ENCODE results near the gene EPHA3.
A peak's percentile ranks its signal among the peaks of the same experiment; 100 is the strongest.

Gene EPHA3

DNA sequence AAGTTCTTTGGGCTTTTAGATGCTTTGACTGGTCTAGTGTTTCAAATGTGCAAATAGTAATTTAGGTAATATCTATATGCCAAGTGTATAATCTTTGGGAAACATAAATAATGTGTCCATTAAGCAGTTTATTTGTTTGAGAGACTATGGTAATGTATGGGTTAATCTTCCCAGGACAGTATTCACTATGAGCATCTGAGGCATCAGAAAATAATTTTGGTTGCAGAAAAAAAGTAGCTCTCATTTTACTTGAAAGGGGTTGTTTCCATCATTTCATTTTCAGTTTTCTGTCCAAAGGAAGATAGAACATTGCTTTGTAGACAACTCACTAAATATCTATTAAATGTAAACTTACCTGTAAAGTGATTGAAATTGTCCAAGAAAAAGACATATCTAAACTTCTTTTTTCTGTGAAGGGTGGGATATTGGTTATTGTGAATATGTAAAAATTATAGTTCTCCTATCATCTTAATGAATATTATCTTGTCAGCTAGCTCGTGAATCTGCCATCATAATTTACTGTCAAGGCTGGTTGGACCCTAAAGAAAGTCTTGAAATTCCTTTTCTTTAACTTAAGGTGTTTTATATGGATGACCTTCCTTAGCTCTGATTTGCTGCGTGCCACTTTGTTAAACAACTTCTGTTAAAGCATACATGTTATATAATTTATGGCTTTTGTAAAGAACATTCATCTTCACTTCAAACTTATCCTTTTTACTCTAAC is 108.8 kb downstream of the EPHA3 start:
- no peak overlapping the region for H3K4me3 ChIP-seq (ENCODE audit: low read length)
- no peak for DNase-seq (ENCODE audit: low read depth, low spot score)

DNA sequence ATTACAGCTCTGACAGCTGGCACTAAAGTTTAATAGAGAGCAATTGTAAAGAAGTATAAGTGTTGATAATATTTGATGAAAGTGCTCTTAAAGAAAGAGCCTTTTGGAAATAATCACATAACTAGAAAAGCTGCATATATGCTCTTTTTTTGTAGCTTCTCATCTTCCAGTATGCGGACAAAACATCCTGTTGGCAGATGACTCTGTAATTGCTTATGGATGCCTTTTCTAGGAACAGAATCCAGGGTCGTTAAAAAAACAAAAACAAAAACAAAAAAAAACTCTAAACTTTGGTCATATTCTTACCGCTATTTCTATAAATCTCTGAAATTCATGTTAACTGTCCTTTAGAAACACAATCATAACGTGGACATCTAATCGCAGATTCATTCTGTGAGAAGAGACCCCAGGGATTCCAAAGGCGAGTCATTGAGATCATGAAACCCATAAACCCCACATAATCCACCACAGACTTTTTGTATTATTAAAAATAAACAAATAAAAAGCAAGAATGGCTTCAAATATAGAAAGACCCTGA is 109.8 kb downstream of the EPHA3 start:
- H3K4me3 ChIP-seq (ENCODE audit: low read length) = no peak overlapping the region
- no peak for DNase-seq (ENCODE audit: low read depth, low spot score)

DNA sequence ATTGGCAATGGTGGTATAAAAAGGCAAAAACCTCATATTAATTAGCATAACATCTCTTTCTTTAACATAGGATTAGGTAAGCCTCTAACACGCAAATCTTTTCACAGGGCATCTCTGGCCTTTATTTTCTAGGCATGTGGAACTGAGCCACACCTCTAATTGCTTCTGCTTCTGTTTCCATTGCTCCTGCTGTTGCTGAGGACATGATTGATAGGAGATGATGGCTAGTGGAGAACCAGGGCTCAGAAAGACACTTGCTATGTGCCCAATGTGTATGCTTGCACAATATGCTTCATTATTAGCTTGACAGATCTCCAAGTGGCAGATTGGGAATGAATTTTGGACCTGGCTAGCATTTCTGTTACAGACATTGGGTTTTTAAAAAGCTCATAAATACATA is 114.5 kb downstream of the EPHA3 start:
- H3K4me3 ChIP-seq (ENCODE audit: low read length) = no peak overlapping the region
- DNase-seq (ENCODE audit: low read depth, low spot score) = no peak

DNA sequence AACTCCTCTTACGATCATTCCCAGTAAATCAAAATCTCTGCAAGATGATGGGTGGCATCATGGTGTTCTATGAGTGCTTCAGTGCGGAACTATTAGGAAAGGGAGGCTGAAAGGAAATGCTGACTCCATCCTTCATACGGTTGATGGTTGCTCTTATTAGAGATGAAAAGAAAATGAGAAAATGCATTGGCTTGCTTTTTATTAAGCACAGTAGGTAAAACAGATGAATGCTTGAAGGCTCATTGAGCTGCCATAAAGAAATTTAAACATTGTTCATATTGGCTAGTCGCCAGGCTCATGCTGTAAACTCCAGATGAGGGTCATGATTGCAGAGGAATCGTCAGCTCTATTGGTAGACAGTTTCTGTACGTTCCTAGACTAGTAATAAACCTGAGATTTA is 115.8 kb downstream of the EPHA3 start:
- no peak overlapping the region for H3K4me3 ChIP-seq (ENCODE audit: low read length)
- no peak for DNase-seq (ENCODE audit: low read depth, low spot score)

DNA sequence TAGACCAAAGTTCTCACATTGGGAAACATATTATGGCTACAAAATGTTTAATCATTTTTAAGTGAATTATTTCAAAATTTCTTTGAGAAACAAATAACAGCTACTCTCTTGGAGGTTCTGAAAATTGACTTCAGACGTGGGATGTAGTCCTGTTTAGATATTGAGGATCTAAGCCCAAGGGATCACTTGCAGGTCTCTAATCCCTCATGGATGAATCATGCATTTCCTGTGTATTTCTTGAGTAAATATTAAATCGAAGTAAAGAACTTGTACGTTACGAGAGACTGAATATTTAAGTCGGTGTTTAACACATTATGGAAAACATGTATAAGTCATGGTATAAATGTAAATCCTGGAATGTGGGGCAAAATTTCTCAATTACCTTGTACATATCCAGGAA is 119.8 kb downstream of the EPHA3 start:
- no peak for DNase-seq (ENCODE audit: low read depth, low spot score)
- no peak overlapping the region for H3K4me3 ChIP-seq (ENCODE audit: low read length)

DNA sequence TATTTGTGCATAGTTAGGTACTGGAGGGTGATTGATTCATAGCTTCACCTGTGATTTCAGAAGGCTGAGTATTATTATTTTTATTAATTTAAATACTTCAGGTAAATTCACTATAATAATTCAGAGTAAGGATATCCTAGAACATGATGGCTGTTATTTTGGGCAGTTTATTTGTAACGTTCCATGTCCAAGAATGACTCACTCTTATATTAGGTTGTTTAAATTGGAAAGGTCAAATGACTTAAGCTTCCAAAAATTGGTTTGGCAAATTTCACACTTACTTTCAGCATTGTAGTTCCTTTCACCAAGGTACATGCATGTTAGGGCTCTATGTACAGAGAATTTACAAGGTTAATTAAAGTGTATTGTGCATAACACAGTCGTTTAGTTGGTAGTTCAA is 120.2 kb downstream of the EPHA3 start:
- no peak for DNase-seq (ENCODE audit: low read depth, low spot score)
- no peak overlapping the region for H3K4me3 ChIP-seq (ENCODE audit: low read length)

DNA sequence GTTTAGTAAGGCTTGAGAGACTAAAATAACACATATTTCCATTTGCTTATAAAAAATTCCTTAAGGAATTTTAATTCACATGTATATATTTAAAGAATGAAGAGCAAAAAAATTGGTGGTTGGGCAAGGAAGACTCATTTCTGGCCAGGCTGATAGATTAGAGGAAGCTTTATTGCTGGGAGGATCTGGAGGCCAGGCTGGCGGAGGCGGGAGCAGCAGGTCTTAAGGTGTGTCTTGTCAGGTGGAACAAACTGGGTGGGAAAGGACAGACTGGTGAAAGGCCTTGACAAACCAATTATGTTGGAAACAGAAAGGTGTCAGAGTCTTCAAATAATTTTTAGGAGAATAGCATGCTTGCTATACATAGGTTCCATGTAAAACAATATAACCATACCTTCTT is 124.7 kb downstream of the EPHA3 start:
- no peak overlapping the region for H3K4me3 ChIP-seq (ENCODE audit: low read length)
- no peak for DNase-seq (ENCODE audit: low read depth, low spot score)

DNA sequence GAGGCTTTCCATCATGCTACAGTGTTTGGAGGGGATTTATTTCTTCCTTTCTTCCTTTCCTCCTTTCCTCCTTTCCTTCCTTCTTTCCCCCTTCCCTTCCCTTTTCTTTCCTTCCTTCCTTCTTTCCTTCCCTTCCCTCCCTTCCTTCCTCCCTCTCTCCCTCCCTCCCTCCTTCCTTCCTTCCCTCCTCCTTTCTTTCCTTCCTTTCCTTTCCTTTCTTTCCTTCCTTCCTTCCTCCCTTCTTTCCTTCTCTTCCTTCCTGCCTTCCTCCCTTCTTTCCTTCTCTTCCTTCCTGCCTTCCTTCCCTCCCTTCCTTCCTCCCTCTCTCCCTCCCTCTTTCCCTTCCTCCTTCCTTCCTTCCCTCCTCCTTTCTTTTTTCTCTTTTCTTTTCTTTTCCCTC is 127.2 kb downstream of the EPHA3 start:
- no peak for DNase-seq (ENCODE audit: low read depth, low spot score)

DNA sequence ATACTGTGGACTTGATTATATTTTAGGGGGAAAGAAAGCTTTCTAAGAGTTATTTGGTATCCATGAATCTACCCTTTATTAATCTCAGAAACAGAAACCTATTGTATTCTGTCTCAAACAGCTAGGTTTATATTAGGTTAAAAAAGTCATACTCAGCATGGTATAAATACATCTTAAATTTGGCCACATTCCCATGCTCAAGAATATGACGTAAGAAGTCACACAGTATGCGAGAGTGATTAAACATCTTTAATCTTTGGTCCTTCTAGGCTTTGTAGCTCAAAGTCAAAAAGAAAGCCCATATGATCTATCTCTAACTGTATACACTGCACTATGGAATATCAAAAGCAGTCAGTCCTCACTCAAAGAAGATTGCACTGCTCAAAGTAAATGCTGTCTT is 131.4 kb downstream of the EPHA3 start:
- no peak for DNase-seq (ENCODE audit: low read depth, low spot score)

More for the DNA sequence above, 127.2 kb downstream of the EPHA3 start:
- H3K4me3 ChIP-seq (ENCODE audit: low read length) = no peak overlapping the region

DNA sequence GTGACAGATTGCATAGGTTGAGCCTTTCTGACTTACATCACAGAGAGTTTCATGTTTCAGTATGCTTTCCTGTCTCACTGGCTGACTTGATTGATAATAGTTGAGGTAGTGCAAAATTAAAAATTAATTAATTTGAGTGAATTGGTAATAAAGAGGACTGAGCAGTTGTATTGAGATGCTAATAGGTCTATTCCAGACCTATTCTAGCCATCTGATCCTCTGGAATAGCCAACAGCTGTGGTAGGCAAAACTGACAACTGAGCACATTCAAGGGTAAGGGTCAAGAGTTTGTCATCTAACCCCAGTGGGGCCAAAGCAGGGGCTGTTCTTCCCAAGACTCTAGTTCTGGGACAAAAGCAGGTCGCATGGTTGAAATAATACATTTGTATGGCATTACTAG is 132.4 kb downstream of the EPHA3 start:
- H3K4me3 ChIP-seq (ENCODE audit: low read length) = no peak overlapping the region
- DNase-seq (ENCODE audit: low read depth, low spot score) = no peak

More for the DNA sequence above, 131.4 kb downstream of the EPHA3 start:
- no peak overlapping the region for H3K4me3 ChIP-seq (ENCODE audit: low read length)

DNA sequence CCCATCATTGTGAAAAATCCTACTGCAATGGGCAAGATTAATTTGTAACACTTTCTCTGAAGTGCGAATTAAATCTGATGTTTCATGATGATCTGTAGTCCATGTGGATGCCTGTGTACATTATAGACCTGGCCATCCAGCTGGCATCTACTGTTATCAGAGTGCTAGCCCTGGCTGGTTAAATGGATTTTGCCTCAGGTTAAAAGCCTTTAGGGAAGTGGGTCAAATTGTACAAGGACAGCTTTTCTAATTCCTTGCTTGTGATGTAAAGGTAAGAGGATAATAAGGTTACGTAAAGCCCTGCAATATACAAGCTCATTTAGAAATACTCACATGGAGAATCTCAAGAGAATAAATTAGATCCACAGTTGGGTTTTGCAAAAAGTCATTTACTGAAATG is 138.2 kb downstream of the EPHA3 start:
- DNase-seq (ENCODE audit: low read depth, low spot score) = no peak
- H3K4me3 ChIP-seq (ENCODE audit: low read length) = no peak overlapping the region

DNA sequence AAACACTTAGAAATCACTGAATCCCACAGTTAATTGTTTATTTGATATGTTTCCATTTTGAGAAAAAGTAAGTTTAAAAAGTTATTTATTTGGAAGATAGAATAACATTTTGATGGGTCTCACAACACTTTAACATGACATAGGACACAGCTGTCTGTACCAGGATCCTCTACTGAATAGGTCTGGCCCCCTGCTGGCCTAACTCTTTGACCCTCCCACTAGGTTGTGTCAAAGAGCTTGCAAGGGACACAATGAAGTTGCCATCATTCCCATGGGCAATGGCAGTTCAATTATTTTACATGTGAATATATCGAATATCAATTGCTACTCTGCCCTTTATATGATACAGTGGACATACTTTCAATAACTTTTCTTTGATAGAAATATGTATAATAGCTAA is 138.9 kb downstream of the EPHA3 start:
- no peak overlapping the region for H3K4me3 ChIP-seq (ENCODE audit: low read length)
- peak; percentile 17 for DNase-seq (ENCODE audit: low read depth, low spot score)

DNA sequence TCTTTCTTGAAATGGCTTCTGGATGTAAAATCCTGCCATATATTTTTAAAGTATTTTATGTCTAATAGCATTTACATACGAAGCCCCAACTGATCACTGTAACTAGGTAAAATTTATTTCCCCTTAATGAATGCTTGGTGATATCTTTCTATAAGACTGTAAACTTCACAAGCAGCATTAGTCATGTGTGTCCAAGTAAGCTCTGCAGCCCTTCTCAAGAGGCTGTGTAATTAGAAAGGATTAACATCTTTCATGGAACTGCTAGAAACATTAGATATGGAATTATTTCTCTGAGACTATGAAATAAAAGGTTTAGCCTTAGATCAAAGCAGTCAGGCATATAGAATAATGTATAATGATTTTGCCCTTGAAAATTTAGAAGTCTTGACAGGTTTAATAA is 143.3 kb downstream of the EPHA3 start:
- DNase-seq (ENCODE audit: low read depth, low spot score) = no peak
- no peak overlapping the region for H3K4me3 ChIP-seq (ENCODE audit: low read length)

DNA sequence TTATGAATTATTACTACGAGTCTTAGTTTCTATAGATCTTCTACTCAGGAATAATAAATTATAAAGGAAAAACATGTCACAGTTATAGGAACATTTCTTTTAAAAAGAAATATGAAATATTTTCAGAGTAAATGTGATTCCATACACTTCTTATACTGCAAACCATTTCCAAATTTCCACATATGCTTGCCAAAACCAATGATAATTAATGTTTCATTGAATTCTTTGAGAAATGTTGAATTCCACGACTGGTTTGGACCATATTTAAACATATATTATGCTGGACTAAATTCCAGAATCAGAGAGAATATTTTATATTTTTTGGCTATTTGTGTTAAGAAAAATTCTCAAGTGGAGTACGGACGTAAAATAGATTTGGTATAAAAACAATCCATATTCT is 144.6 kb downstream of the EPHA3 start:
- no peak overlapping the region for H3K4me3 ChIP-seq (ENCODE audit: low read length)
- DNase-seq (ENCODE audit: low read depth, low spot score) = no peak

DNA sequence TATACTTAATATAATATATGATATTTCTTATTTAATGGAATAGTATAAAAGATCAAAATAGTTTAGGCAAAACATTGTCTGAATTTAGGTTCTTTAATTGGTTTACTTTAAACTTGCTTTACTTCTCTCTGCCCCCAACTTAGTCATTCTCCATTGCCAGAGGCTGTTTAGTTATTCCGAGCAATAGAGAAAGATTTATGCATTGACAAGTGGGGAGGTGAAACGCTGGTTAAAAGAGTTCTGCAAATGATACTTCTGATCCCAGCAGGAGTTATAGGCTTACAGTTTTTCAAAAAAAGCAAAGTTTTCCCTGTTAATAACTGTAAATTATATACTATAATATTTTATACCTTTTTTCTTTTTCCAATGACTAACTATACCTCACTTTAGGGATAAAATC is 145.4 kb downstream of the EPHA3 start:
- no peak overlapping the region for H3K4me3 ChIP-seq (ENCODE audit: low read length)
- DNase-seq (ENCODE audit: low read depth, low spot score) = no peak

DNA sequence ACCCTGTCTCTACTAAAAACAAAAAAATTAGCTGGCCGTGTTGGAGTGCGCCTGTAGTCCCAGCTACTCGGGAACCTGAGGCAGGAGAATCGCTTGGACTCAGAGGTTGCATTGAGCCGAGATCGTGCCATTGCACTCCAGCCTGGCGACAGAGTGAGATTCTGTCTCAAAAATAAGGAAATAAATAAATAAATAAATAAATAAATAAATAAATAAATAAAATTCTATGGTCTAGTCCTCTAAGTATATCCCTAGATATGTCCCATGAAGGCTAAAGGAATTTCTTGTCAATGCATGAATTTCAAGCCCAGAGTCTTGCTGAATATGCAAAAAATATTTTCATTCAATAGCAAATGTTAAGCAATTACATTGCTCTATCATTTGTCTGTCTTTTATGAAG is 149.0 kb downstream of the EPHA3 start:
- DNase-seq (ENCODE audit: low read depth, low spot score) = no peak
- H3K4me3 ChIP-seq (ENCODE audit: low read length) = no peak overlapping the region

DNA sequence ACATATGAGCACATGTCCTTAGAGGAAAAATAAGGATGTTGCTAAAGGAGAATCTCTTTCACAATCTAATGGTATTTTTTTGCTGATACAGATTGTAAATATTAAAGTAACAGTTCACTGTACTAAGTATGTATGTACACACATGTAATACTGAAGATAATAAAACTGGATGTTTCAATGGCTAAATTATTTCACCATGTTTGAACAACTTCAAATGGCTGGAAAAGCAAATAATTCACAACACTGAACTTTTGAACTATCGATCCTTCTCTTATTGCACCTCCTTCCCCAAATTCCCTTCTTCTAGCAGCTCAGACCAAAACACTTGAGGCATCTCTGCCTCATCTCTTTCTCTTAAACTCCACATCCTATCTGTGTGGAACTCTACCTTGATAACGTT is 149.5 kb downstream of the EPHA3 start:
- H3K4me3 ChIP-seq (ENCODE audit: low read length) = no peak overlapping the region
- DNase-seq (ENCODE audit: low read depth, low spot score) = no peak

DNA sequence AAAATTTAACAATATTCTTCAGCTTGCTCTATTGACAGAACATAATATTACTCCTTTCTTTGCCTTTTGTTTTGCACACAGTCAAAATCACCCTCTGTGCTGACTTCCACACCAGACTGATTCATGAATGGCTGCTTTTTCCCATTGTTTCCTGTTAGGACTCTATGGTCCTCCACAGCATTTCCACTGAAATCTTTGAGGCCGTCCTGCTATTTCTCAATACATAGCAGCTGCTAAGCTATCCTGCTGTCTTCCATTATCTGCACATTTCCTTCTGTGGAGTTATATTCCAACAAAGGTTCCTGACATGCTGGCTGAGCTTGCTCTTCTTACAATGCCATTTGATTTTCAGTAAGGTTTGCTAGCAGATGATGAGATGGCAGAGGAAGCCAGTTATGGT is 153.3 kb downstream of the EPHA3 start:
- no peak for DNase-seq (ENCODE audit: low read depth, low spot score)
- H3K4me3 ChIP-seq (ENCODE audit: low read length) = no peak overlapping the region

DNA sequence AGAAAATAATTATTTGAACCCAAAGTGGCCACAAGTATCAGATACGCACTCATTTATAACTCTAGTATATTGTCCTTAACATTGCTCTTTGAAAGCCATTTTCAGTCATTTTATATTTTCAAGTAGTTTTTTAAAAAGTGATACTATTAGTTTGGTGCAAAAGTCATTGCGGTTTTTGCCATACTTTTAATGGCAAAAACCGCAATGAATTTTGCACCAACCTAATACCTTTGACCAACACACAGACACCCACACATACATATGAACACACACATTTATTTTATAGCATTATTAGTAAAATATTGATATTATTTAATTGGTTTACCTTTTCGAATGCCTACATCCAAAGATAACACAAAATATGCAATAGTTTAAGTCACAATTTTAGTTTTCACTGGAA is 154.3 kb downstream of the EPHA3 start:
- DNase-seq (ENCODE audit: low read depth, low spot score) = no peak
- H3K4me3 ChIP-seq (ENCODE audit: low read length) = no peak overlapping the region

DNA sequence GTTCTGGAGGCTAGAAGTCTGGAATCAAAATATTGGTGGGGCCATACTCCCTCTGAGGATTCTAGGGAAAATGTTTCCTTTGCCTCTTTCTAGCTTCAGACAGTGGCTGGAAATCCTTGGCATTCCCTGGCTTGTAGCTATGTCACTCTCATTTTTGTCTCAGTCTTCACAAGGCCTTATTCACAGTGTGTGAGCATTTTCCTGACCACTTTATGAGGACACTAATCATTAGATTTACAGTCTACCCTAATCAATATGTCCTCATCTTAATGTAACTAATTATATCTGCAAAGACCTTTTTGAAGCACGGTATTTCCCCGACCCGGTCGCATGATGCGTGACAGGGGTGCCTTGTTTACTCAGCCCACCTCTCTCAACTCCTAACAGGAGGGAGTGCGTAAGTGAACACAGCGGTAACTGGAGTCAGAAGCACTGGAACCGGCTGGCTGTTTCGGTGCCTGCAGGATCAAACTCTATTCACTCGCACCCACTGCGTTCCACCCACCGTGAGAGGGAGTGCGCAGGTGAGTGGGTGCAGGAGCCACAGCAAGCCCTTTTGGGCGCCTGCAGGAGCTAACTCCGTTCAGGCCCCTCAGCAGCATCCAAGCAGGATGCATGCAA is 155.0 kb downstream of the EPHA3 start:
- DNase-seq (ENCODE audit: low read depth, low spot score) = no peak
- no peak overlapping the region for H3K4me3 ChIP-seq (ENCODE audit: low read length)

DNA sequence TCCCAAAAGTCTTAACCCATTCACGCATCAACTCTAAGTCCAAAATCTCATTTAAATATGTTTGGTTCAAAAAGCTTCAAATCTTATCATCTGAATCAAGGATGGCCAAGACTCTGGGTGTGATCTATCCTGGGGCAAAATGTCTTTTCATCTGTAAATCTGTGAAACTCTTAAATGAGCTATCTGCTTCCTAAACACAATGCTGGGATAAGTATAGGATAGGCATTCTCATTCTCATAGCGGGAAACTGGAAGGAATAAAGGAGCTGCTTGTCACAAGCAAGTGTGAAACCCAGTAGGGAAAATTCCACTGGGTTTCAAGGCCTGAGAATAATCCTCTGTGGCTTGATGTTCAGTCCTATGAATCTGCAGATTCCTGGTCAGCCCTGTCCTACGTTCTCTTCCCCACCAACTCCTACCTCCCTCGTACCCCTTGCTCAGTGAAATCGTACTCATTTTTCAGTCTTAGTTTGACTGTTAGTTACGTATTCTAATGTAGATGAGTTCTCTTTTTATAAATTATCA is 156.7 kb downstream of the EPHA3 start:
- DNase-seq (ENCODE audit: low read depth, low spot score) = no peak
- H3K4me3 ChIP-seq (ENCODE audit: low read length) = no peak overlapping the region
